ENCODE results near the gene POLR1F.

POLR1F gene

GRCh38 chr7:19708397-19709248 lies at the start of gene POLR1F:
Gene POLR1F (minus strand): TSS chr7:19709037. CDS start chr7:19709016, 21 bp downstream.
- FAIRE-seq (peak; percentile 97), DNase-seq (ENCODE audit: insufficient read length, low spot score) (peak; percentile 87)
- peak; percentile 97 for TF ChIP-seq POLR2A (IDR thresholded peaks at IDR 0.05; ENCODE audit: low read depth, low read length)

- no peak for TF ChIP-seq POLR2A (IDR thresholded peaks at IDR 0.05; ENCODE audit: low read depth, low read length)
- DNase-seq (ENCODE audit: insufficient read length, low spot score) (no peak), FAIRE-seq (peak; percentile 97)
Observed at GRCh38 chr7:19754521-19755116, 45.8 kb upstream of the POLR1F start.

GRCh38 chr7:19752020-19752419 lies 43.2 kb upstream of the POLR1F start:
- DNase-seq (ENCODE audit: insufficient read length, low spot score) (no peak), FAIRE-seq (peak; percentile 90)
- TF ChIP-seq POLR2A (IDR thresholded peaks at IDR 0.05; ENCODE audit: low read depth, low read length): no peak

- peak; percentile 98 for FAIRE-seq
- no peak for DNase-seq (ENCODE audit: insufficient read length, low spot score)
- TF ChIP-seq POLR2A (IDR thresholded peaks at IDR 0.05; ENCODE audit: low read depth, low read length): no peak
Observed at GRCh38 chr7:19749658-19750057, 40.8 kb upstream of the POLR1F start.

GRCh38 chr7:19747740-19748339 lies 39.0 kb upstream of the POLR1F start:
- peak; percentile 35 for DNase-seq (ENCODE audit: insufficient read length, low spot score)
- peak; percentile 99 for FAIRE-seq
- TF ChIP-seq POLR2A (IDR thresholded peaks at IDR 0.05; ENCODE audit: low read depth, low read length): no peak

GRCh38 chr7:19744075-19744474 lies 35.2 kb upstream of the POLR1F start:
- no peak for FAIRE-seq
- TF ChIP-seq POLR2A (IDR thresholded peaks at IDR 0.05; ENCODE audit: low read depth, low read length): no peak

GRCh38 chr7:19728716-19729115 lies 19.9 kb upstream of the POLR1F start:
- FAIRE-seq (no peak), DNase-seq (ENCODE audit: insufficient read length, low spot score) (no peak)
- no peak for TF ChIP-seq POLR2A (IDR thresholded peaks at IDR 0.05; ENCODE audit: low read depth, low read length)

More at GRCh38 chr7:19744075-19744474, 35.2 kb upstream of the POLR1F start:
- no peak for DNase-seq (ENCODE audit: insufficient read length, low spot score)

- peak; percentile 52 for FAIRE-seq
- DNase-seq (ENCODE audit: insufficient read length, low spot score): no peak
- TF ChIP-seq POLR2A (IDR thresholded peaks at IDR 0.05; ENCODE audit: low read depth, low read length): no peak
Observed at GRCh38 chr7:19725770-19726169, 16.9 kb upstream of the POLR1F start.

- FAIRE-seq (no peak), DNase-seq (ENCODE audit: insufficient read length, low spot score) (no peak)
- TF ChIP-seq POLR2A (IDR thresholded peaks at IDR 0.05; ENCODE audit: low read depth, low read length): no peak
Observed at GRCh38 chr7:19715499-19715898, 6.7 kb upstream of the POLR1F start.

- no peak for TF ChIP-seq POLR2A (IDR thresholded peaks at IDR 0.05; ENCODE audit: low read depth, low read length)
- no peak for DNase-seq (ENCODE audit: insufficient read length, low spot score)
- peak; percentile 94 for FAIRE-seq
Observed at GRCh38 chr7:19713676-19714075, 4.8 kb upstream of the POLR1F start.

- no peak for TF ChIP-seq POLR2A (IDR thresholded peaks at IDR 0.05; ENCODE audit: low read depth, low read length)
- no peak for FAIRE-seq
- DNase-seq (ENCODE audit: insufficient read length, low spot score): no peak
Observed at GRCh38 chr7:19709249-19709578, 377 bp upstream of the POLR1F start.

GRCh38 chr7:19707240-19707639 lies 1.6 kb downstream of the POLR1F start:
- TF ChIP-seq POLR2A (IDR thresholded peaks at IDR 0.05; ENCODE audit: low read depth, low read length): no peak
- DNase-seq (ENCODE audit: insufficient read length, low spot score) (no peak), FAIRE-seq (no peak)

GRCh38 chr7:19705663-19706062 lies 3.2 kb downstream of the POLR1F start:
- FAIRE-seq: no peak

GRCh38 chr7:19701471-19701870 lies 7.4 kb downstream of the POLR1F start:
- no peak for TF ChIP-seq POLR2A (IDR thresholded peaks at IDR 0.05; ENCODE audit: low read depth, low read length)
- FAIRE-seq (peak; percentile 33), DNase-seq (ENCODE audit: insufficient read length, low spot score) (no peak)

More at GRCh38 chr7:19705663-19706062, 3.2 kb downstream of the POLR1F start:
- no peak for TF ChIP-seq POLR2A (IDR thresholded peaks at IDR 0.05; ENCODE audit: low read depth, low read length)
- DNase-seq (ENCODE audit: insufficient read length, low spot score): no peak

All from H54 (cell line).